Body of pancreas (tissue), 4 donors: ENCODE data around the gene C1orf167.

Experiments
- CTCF ChIP-seq, 7 experiments: fragments of 450-650 bp in 4 of 7; fragments of 200-600 bp in 3 of 7; sonication (generic) in 3 of 7; IDR thresholded peaks; one replicate each; pipeline ENCODE4 v1.5.1; 2016 to 2019; ENCODE audit warnings: antibody characterized with exemption in 7 of 7
- POLR2A ChIP-seq, 3 donors: fragments of 450-650 bp; IDR thresholded peaks; one replicate each; pipeline ENCODE4 v1.6.1; 2016; ENCODE audit warnings: antibody characterized with exemption in 3 of 3, mild to moderate bottlenecking in 2 of 3

DNA sequence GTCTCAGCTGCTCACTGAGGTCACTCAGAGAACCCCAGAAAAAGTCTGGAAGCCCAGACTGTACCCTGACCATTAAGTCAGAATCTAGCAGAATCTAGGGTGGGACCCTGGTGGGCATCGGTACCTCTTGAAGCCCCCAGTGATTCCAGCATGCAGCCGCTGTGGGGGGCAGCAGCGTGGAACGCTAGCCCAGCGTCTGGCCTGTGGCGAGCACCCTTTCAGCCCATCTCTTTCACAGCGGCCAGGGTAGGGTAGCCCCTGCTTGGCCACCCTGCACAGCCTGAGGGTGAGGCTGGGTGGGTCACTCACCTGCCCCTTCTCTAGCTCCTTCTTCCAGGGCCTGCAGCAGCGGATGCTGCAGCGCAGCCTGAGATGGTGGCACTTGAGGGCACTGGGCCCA lies 16.3 kb downstream of the C1orf167 start:
- TF ChIP-seq CTCF (IDR thresholded peaks at IDR 0.05) = no peak
- no peak for TF ChIP-seq POLR2A (IDR thresholded peaks at IDR 0.05)
